GM06990 (cell line): ENCODE results near the gene SLC25A19.

Experiments
- DNase-seq: peaks from one replicate; pipeline ENCODE4 v3.0.0-alpha.2; 2011; ENCODE audit not compliant: insufficient read length; ENCODE audit errors: extremely low read depth
- H3K27me3 ChIP-seq: replicated peaks from 2 replicates; pipeline ENCODE4 v1.6.0; 2011; ENCODE audit warnings: low read length; ENCODE audit not compliant: control insufficient read depth, insufficient read depth
- H3K36me3 ChIP-seq: 2 replicates; pipeline ENCODE4 v1.5.1; 2011; ENCODE audit warnings: low read length; ENCODE audit not compliant: control insufficient read depth, insufficient read depth
- H3K4me3 ChIP-seq: replicated peaks from 2 replicates; pipeline ENCODE4 v1.5.1; 2011; ENCODE audit warnings: low read depth, mild to moderate bottlenecking, control low read depth, low read length
- CTCF ChIP-seq: IDR thresholded peaks from 2 replicates; pipeline ENCODE4 v1.5.1; 2011; ENCODE audit warnings: low read length, control low read depth, mild to moderate bottlenecking, inconsistent platforms; ENCODE audit not compliant: insufficient read depth, poor library complexity, severe bottlenecking

The SLC25A19 gene

GRCh38 chr17:75315541-75316243 is 26.5 kb upstream of the SLC25A19 start:
- TF ChIP-seq CTCF, result no peak
- Histone ChIP-seq H3K36me3 (peaks cover 5% of the 10 kb centered on the region), H3K27me3 (no peaks in the 10 kb centered on the region), H3K4me3 (no peak overlapping the region)
- peak; percentile 78 for DNase-seq

GRCh38 chr17:75313941-75314551 is 24.8 kb upstream of the SLC25A19 start:
- TF ChIP-seq CTCF, result no peak
- Histone ChIP-seq H3K36me3 (peaks cover 5% of the 10 kb centered on the region), H3K4me3 (no peak overlapping the region), H3K27me3 (no peaks in the 10 kb centered on the region)
- DNase-seq, result no peak

GRCh38 chr17:75308732-75309629 is 19.7 kb upstream of the SLC25A19 start:
- no peak overlapping the region for H3K4me3 ChIP-seq
- H3K36me3 ChIP-seq, result no peaks in the 10 kb centered on the region; the same call in 1 of the 2 replicates
- no peaks in the 10 kb centered on the region for H3K27me3 ChIP-seq
- TF ChIP-seq CTCF, result no peak
- DNase-seq, result no peak

GRCh38 chr17:75307957-75308731 is 18.9 kb upstream of the SLC25A19 start:
- H3K36me3 ChIP-seq, result no peaks in the 10 kb centered on the region; the same call in 1 of the 2 replicates
- TF ChIP-seq CTCF, result no peak
- H3K27me3 ChIP-seq, result no peaks in the 10 kb centered on the region
- no peak for DNase-seq
- H3K4me3 ChIP-seq, result no peak overlapping the region

GRCh38 chr17:75301502-75302206 is 12.4 kb upstream of the SLC25A19 start:
- H3K4me3 ChIP-seq, result no peak overlapping the region
- no peak for TF ChIP-seq CTCF
- no peak for DNase-seq
- H3K36me3 ChIP-seq, result no peaks in the 10 kb centered on the region; the same call in 1 of the 2 replicates
- H3K27me3 ChIP-seq, result no peaks in the 10 kb centered on the region
